GM18868 (cell line): ENCODE data around the gene CBLIF.
"Not testable (repeated sequence)": the region's sequence is repeated elsewhere in the genome, so short reads cannot be mapped to it uniquely, and the experiment has no call there.

Experiments used
- ATAC-seq: cut with Tn5 transposase; IDR thresholded peaks from one replicate; pipeline ENCODE4 v1.9.1; 2021; ENCODE audit warnings: mild to moderate bottlenecking, moderate library complexity; ENCODE audit not compliant: unreplicated experiment

Gene CBLIF

DNA sequence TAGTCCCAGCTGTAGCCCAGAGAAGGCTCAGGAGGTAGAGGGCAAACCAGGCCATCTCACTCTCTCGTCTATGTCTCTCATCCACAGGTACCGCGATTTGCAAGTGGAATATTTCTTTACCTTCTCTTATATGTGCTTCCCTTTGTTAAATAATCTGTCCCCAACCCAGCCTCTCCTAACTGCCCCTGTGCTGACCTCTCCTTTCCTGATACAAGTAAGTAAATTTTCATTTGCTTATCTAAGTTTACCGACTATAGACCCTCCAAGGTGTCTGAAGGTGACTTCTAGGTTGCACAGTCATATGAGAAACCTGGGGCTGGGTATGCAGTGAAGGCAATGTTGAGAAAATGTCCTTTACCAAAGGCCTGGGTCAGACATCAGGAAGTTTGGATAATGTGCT lies at the start of gene CBLIF:
CBLIF (minus strand) TSS at position 101 of the 400 bp plus-strand sequence; CDS start at position 55, 46 bp downstream.
- ATAC-seq, result no peak

DNA sequence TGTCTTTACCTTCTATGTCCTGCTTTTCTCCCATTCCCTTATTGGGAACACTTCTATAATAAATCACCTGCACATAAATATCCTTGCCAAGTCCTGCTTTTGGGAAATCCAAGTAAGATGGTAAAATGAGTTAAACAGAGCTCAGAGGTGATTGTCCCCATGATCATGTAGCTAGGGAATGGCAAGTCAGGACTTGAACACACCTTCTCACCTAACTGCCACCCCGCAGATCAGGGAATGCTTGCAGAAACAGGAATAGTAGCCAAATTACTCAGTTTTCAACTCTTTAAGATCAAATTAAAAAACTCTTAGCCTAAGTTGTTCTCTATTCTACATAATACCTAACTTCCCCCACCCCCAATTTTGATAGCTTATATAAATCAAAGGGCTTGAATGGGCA lies 49.3 kb upstream of the CBLIF start:
- ATAC-seq, result no peak

DNA sequence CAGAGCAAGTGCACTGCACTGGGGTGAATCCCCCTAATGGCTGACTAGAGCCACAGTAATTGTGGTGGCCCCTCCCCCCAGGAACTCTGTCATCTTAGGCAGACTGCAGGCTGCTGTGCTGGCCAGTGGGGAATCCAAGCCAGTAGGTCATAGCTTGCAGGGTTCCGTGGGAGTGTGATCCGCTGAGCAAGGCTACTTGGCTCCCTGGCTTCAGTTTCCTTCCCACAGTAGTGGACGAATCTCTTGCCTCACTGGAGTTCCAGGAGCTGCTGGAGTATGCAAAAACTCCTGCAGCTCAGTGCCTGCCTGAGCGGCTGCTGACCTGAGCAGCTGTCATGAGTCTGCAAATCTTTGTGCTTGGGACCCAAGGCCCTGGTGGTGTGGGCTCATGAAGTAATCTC lies 46.5 kb upstream of the CBLIF start:
- no peak for ATAC-seq

DNA sequence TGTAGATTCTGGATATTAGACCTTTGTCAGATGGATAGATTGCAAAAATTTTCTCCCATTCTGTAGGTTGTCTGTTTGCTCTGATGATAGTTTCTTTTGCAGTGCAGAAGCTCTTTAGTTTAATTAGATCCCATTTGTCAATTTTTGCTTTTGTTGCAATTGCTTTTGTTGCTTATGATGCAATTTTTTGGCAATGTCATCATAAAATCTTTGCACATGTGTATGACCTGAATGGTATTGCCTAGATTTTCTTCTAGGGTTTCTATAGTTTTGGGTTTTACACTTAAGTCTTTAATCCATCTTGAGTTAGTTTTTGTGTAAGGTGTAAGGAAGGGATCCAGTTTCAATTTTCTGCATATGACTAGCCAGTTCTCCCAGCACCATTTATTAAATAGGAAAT lies 41.9 kb upstream of the CBLIF start:
- ATAC-seq, result not testable (repeated sequence)

DNA sequence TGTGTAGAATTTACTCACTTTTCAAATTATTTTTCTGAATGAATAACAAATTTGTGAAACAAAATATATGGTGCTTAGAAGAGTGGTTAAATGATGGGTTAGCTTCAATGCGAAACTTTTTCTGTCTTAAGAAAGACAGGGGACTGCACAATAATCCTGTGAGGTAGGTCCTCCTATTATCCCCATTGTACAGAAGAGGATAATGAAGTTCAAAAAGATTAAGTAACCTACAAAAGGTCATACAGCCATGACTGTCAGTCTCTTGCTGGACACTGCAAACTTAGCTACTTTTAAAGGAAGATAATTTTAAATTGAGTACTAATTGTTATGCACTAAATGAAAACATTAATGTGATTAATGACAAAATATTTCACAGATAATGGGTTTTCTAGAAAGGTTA lies 38.3 kb upstream of the CBLIF start:
- ATAC-seq, result no peak

DNA sequence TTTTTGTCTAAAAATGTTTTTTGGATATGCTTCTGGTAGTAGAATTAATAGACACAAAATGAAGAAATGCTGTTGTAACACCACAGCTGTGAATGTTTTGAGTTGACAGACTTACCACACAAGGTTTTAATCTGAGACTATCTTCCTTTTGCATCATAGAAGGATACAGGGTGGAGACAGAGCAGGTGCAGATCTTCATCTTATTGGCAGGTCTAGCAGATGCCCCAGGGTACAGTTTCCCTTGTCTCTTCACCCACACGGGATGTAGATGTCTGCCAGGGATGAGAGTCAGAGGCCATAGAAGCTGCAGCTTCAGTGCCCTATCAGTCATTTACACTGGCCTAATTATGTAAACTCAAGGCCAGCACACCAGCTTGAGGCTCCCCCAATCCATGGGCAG lies 34.3 kb upstream of the CBLIF start:
- ATAC-seq, result no peak

DNA sequence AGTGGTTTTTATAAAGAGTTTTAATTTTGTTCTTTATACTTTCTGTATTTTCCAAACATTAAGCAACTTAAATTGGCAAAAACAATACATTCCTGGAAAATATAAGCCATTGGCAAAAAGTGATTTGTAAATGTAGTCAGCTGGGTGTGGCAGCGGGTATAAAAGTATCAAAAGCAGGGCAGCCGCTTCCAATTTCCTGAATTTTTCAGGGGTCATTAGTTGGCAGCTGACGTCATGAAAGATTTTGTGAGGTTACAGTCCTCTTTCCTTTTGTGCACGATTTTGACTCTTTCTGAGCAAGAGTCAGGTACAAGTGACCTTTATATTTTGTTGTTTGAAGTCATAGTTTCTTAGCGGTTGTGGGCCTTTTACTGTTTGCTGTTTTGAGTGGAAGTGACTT lies 33.3 kb upstream of the CBLIF start, which contains the start of gene OOSP3:
OOSP3 (plus strand) TSS at position 208 of the 400 bp plus-strand sequence; CDS start at position 235, 27 bp downstream.
- no peak for ATAC-seq

DNA sequence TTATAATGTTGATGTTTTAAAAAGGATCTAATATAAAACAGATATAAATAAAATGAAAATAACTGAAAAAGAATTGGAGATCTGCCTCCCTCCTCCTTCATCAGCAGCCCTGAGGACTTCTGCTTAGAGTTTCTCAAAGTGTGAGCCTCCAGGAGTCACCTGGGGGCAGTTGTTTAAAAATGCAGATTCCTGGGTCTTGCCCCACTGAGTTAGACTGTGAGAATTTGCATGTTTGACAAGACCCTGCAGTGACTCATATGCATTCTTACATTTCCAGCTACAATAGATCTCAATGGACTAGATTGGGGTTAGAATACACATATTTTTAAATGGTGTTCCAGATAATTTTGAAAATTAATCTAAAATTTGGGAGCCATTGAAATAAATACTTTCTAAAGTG lies 32.5 kb upstream of the CBLIF start:
- no peak for ATAC-seq

DNA sequence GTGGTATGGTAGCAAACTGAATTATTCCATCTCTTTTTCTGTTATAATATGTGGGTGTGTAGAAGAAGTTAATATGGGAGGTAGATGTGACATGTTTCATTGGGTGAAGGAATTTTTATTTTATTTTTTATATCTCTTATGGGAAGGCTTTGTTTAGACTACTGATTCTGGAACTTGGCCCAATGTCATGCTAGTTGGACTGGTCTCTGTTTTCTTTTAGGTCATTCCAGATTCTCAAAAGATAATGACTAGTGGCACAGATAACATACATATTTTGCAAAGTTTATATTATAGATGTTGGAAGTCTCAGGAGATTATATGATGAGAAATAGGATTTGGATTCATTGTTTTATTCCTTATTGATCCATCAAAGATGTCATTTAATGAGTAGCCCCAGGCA lies 32.0 kb upstream of the CBLIF start:
- no peak for ATAC-seq

DNA sequence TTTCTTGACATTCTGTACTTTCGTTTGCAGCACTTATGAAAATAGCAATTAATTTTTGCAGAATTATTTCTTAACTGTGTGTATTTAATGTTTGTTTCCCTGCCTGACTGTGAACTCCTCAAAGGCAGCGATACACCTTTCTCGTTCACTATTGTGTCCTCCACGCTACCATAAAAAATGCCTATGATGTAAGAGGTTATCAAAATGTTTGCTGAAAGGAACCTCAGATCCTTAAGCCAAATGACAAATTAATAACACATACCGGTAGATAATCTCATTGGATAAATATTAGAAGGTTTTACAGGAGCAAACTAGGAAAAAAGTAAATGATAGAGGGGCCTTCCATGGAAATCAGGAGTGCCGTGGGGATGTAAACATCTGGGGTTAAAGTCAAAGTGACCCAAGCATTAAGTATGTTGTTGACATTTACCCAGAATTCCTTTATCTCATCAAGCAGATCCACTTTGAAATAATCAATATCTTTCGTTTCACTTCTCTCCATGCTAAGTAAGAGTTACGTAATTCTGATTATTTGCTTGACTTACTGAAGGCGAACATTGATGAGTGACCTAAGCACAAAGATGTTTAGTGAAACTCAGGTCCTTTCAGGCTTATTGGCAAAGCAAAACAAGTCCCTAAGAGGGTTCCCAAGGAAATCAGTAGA lies 30.7 kb upstream of the CBLIF start:
- no peak for ATAC-seq

DNA sequence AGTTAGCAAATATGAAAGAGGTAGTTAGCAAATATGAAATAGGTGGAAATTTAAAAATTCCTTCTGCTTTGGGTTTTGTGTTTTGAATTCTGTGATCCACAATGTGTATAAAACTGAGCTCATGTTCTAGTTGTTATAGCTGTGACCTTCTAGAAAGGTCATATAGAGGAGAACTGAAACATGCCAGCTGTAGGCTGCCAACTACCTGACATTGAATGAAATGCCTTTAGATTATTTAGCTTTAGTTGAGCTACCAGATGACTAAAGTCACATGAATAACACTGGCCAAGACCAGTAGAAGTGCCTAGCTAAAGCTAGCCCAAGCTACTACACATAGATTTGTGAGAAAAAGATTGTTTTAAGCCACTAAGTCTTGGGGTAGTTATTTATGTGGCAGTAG lies 26.8 kb upstream of the CBLIF start:
- ATAC-seq, result no peak

DNA sequence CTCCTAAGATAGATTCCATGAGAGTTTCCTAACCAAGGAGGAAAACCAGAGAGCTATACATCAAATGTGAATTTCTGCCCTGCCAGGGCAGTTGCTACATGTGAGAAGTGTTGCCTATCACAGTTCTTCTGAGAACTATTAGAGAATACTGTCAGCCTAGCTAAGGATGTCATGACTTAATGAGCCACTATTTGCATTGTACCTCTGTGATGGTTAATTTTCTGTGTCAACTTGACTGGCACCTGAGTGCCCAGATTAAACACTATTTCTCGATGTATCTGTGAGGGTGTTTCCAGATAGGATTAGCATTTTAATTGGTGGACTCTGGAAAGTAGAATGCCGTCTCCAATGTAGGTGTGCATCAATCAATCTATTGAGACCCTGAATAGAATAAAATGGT lies 22.6 kb upstream of the CBLIF start:
- no peak for ATAC-seq

DNA sequence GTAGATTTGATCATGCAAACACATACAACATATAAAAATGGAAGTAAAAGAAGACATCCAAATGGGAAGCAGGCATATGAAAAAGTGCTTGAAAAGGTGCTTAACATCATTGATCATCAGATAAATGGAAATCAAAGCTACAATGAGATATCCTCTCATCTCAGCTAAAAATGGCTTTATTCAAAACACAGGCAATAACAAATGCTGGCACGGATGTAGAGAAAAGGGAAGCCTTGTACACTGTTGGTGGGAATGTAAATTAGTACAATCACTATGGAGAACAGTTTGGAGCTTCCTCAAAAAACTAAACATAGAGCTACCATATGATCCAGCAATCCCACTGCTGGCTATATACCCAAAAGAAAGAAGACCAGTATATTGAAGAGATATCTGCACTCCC lies 21.5 kb upstream of the CBLIF start:
- ATAC-seq, result no peak

DNA sequence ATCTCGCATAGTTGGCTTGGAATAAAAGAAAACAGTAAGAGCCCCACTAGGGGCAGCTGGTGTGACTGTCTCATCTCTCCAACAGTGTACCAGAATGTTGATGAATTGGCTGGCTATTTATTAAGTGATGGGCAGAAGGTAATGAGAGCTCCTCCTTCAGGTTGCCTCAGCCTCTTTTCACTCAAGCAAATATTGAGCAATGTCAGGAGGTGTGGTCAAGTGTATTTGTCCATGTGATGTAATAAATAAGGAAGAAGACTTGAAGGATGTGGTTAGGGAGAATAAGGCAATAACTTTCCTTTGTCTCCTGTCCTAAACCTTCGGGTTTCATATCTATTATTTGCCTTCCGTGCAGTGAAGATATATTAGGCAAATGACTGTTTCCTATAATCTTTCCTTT lies 21.1 kb upstream of the CBLIF start, which contains the start of gene TCN1:
TCN1 (minus strand) TSS at position 91 of the 400 bp plus-strand sequence; CDS start at position 74, 17 bp downstream.
- no peak for ATAC-seq

DNA sequence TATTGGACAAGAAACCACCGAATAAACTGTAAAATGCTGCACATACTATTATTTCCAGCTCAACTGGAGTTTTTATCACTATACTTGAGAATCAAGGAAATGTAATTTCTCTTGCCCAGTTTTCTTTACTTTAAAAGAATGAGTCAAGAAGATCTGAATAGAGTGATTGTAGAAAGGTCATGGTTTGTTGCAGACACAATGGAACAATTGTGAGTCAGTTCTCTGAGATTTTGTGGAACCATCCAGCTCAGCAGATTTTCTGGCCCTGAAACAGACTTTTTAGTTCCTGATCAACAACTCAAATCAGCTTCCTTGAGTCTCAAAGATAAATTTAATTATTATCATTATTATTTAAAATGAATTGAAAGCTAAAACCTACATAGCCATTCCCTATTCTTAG lies 19.7 kb upstream of the CBLIF start:
- no peak for ATAC-seq

DNA sequence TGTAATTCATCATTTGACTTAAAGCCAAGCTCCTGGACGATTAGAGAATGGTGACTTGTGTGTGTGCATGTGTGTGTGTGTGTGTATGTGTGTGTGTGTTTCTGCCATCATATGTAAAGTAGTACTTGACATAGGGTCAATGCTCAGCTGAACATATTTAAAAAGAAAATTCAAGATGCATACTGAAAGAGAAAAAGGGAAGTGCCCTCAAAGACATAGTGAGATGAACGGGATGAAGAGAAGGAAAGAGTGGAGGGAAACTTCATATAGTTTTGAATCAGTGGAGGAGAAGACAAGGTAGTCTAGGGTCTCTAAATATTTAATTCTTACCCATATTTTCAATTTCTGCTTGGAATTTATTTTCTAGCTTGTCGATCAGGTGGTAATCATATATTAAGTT lies 17.0 kb upstream of the CBLIF start:
- no peak for ATAC-seq

DNA sequence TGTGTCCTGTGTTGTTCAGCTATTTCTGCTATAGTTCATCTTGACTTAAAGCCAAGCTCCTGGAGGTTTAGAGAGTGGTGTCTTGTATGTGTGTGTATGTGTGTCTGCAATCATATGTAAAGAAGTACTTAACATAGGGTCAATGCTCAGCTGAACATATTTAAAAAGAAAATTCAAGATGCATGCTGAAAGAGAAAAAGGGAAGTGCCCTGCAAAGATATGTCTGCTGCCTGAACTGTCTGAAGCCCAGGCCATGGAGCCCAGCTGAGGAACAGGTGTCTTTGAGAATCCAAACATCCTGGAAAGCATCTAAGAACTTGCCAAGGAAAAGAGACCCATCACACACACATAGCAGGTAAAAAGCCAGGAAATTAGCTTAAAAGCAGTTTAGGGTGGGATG lies 14.4 kb upstream of the CBLIF start:
- no peak for ATAC-seq

DNA sequence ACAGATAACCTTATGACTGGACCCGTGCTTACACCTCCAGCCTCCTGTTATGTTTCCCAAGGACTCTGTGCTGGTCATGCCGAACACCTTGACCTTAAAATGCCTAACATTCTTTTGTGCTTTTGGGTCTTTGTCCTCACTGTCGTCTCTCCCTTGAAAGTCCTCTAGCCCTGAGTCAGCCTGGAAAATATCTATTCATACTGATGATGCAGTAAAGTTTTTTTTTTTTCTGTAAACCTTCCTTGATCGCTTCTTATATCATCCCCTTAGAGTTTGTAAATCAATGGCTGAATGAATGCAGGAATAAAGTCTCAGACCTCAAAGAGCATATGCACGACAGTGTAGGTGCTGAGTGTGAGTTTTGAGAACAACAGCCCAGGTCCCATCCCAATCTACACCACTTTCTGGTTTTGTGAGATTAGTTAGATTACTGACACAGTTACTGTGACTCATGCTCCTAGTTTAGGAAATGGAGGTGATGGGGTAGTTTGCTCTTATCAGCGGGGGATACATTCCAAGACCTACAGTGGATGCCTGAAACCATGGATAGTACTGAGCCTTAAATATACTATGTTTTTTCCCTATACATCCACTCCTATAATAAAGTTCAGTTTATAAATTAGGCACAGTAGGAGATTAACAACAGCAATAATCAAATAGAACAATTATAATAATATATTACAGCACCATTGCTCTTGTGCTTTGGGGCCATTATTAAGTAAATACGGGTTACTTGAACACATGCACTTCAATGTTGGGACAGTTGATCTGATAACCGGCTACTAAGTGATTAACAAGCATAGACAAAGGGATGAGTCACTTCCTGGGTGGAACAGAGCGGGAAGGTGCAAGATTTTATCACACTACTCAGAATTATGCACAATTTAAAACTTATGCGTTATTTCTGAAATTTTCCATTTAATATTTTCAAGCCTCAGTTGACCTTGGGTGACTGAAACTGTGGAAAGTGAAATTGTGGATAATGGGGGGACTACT lies 12.4 kb upstream of the CBLIF start:
- ATAC-seq, result no peak

DNA sequence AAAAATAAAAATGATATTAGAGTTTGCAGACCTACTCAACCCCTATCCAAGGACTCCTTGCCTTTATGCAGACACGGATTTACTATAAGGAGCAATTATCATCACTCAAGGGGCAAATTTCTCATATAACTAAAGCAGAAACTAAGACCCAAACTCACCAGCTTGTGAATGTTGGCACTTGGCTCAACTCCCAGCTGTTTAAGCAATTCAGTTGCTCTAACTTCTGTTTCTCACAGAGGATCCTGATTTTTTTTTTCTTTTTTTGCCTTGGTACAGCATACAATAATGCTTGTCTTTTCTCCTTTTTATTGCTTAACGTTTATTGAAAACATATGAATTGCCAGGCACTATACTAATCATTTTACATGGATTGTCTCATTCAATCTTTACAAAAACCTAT lies 9.6 kb upstream of the CBLIF start:
- ATAC-seq, result no peak

DNA sequence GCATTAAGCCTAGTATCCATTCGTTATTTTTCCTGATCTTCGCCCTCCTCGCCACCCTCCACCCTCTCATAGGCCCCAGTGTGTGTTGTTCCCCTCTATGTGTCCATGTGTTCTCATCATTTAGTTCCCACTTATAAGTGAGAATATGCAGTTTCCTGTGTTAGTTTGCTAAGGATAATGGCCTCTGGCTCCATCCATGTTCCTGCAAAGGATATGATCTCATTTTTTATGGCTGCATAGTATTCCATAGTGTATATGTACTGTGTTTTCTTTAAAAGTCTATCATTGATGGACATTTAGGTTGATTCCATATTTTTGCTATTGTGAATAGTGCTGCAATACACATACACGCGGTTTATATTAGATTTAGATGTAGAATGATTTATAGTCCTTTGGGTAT lies 6.1 kb upstream of the CBLIF start:
- not testable (repeated sequence) for ATAC-seq

DNA sequence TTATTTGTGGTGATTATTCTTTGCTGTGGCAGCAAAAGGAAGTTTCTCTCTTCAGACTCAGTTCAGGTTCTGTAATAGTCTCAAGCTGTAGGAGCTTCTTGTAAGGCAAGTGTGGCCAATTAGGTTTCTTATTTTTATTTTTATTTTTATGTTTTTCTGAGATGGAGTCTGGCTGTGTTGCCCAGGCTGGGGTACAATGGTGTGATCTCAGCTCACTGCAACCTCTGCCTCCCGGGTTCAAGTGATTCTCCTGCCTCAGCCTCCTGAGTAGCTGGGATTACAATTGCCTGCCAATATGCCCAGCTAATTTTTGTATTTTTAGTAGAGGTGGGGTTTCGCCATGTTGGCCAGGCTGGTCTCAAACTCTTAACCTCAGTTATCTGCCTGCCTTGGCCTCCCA lies 4.3 kb upstream of the CBLIF start:
- ATAC-seq, result not testable (repeated sequence)

DNA sequence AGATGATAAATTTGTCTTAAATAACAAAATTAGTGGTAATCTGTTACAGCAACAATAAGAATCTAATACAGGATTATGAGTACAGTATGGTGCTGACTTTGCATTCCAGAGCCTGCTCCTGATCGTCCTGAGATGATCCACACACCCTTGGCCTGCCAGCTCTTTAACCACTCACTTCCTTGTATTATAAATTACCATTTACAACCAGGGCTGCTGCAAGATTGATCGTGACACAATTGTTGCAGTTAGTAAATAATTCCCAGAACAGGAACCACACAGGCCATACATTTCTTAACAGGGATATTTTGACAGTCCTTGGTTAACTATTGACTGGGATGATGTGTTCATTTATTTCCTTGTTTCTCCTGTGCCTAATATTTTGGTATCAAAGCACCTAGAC lies 3.8 kb upstream of the CBLIF start:
- ATAC-seq, result no peak
